SHP77 treated with DMSO at 0.1 percent for 48 hours (cell line): ENCODE measurements around the gene ZNF154.

Experiments used
- DNase-seq: peaks from one replicate; lab custom pipeline; 2025; lab: John Stamatoyannopoulos, UW

Gene ZNF154

GRCh38 chr19:57675881-57676280 lies 33.1 kb downstream of the ZNF154 start:
- no peak for DNase-seq

- DNase-seq, result no peak
Observed at GRCh38 chr19:57672466-57672865, 36.5 kb downstream of the ZNF154 start.

- no peak for DNase-seq
Observed at GRCh38 chr19:57671124-57671895, 37.7 kb downstream of the ZNF154 start.

GRCh38 chr19:57668635-57669034 lies 40.4 kb downstream of the ZNF154 start, which contains the start of gene ZSCAN4:
ZSCAN4 (plus strand) TSS chr19:57668935; CDS start chr19:57676146, 7,211 bp downstream.
- DNase-seq, result no peak

- DNase-seq, result no peak
Observed at GRCh38 chr19:57667228-57667627, 41.8 kb downstream of the ZNF154 start.

GRCh38 chr19:57665261-57665806 lies 43.7 kb downstream of the ZNF154 start:
- no peak for DNase-seq

GRCh38 chr19:57664269-57665127 lies 44.5 kb downstream of the ZNF154 start:
- DNase-seq, result no peak

- DNase-seq, result no peak
Observed at GRCh38 chr19:57656346-57656745, 52.7 kb downstream of the ZNF154 start.

- no peak for DNase-seq
Observed at GRCh38 chr19:57655443-57655842, 53.6 kb downstream of the ZNF154 start.

GRCh38 chr19:57653689-57654088 lies 55.3 kb downstream of the ZNF154 start:
- DNase-seq, result no peak

- DNase-seq, result no peak
Observed at GRCh38 chr19:57651654-57651996, 57.4 kb downstream of the ZNF154 start.

GRCh38 chr19:57648331-57649003 lies 60.5 kb downstream of the ZNF154 start:
- no peak for DNase-seq
